ENCODE data around the gene CACNA2D4. TPM values are rescaled to one million over a fixed set of nuclear protein-coding genes. Genes with fewer than 3 reads are reported as not detected.

The CACNA2D4 gene
- total RNA-seq, 1 donor from 2014 or later, result 0.58 TPM

GRCh38 chr12:1830401-1830845, 88.0 kb downstream of the CACNA2D4 start:
- DNase-seq (ENCODE audit: low read depth), result no peak

GRCh38 chr12:1829306-1829900, 89.0 kb downstream of the CACNA2D4 start:
- Histone ChIP-seq H3K27me3 (ENCODE audit: control insufficient read depth, insufficient read depth, low read length) (peaks cover 73% of the 10 kb centered on the region), H3K4me3 (ENCODE audit: low read depth, low read length) (no peak overlapping the region), H3K36me3 (ENCODE audit: control insufficient read depth, insufficient read depth, low read length) (no peaks in the 10 kb centered on the region)
- TF ChIP-seq CTCF (IDR thresholded peaks at IDR 0.05; ENCODE audit: insufficient read depth, low read length, poor library complexity, severe bottlenecking), result no peak
- DNase-seq (ENCODE audit: low read depth), result no peak

More at GRCh38 chr12:1830401-1830845, 88.0 kb downstream of the CACNA2D4 start:
- Histone ChIP-seq H3K36me3 (ENCODE audit: control insufficient read depth, insufficient read depth, low read length) (no peaks in the 10 kb centered on the region), H3K4me3 (ENCODE audit: low read depth, low read length) (no peak overlapping the region), H3K27me3 (ENCODE audit: control insufficient read depth, insufficient read depth, low read length) (peaks cover 68% of the 10 kb centered on the region)
- no peak for TF ChIP-seq CTCF (IDR thresholded peaks at IDR 0.05; ENCODE audit: insufficient read depth, low read length, poor library complexity, severe bottlenecking)

- H3K36me3 ChIP-seq (ENCODE audit: control insufficient read depth, insufficient read depth, low read length), result no peaks in the 10 kb centered on the region
- no peak for DNase-seq (ENCODE audit: low read depth)
- H3K27me3 ChIP-seq (ENCODE audit: control insufficient read depth, insufficient read depth, low read length), result peaks cover 75% of the 10 kb centered on the region
- no peak overlapping the region for H3K4me3 ChIP-seq (ENCODE audit: low read depth, low read length)
- no peak for TF ChIP-seq CTCF (IDR thresholded peaks at IDR 0.05; ENCODE audit: insufficient read depth, low read length, poor library complexity, severe bottlenecking)
Measured at GRCh38 chr12:1828856-1829255, 89.6 kb downstream of the CACNA2D4 start.

- no peak overlapping the region for H3K4me3 ChIP-seq (ENCODE audit: low read depth, low read length)
- no peak for DNase-seq (ENCODE audit: low read depth)
Measured at GRCh38 chr12:1827826-1828805, 90.3 kb downstream of the CACNA2D4 start.

More at GRCh38 chr12:1827826-1828805, 90.3 kb downstream of the CACNA2D4 start:
- Histone ChIP-seq H3K36me3 (ENCODE audit: control insufficient read depth, insufficient read depth, low read length) (no peaks in the 10 kb centered on the region), H3K27me3 (ENCODE audit: control insufficient read depth, insufficient read depth, low read length) (peaks cover 76% of the 10 kb centered on the region)
- no peak for TF ChIP-seq CTCF (IDR thresholded peaks at IDR 0.05; ENCODE audit: insufficient read depth, low read length, poor library complexity, severe bottlenecking)
